A549 treated with AZD9567 at 1 μM for 4 hours (cell line): ENCODE measurements around the gene COL5A3. TPM values are rescaled to one million over a fixed set of nuclear protein-coding genes. Genes with fewer than 3 reads are reported as not detected.

Experiments
- total RNA-seq: library from RNA; stranded (reverse); fragments of 200-300 nt; extraction: Qiagen RNA extraction; gene quantifications from 5 replicates; pipeline ENCODE4 v1.2.3, GENCODE V29; 2022; ENCODE audit not compliant: insufficient read depth

The COL5A3 gene
- total RNA-seq, result 2.2 to 3.6 TPM (median 3.1 TPM) in 5 replicates

DNA sequence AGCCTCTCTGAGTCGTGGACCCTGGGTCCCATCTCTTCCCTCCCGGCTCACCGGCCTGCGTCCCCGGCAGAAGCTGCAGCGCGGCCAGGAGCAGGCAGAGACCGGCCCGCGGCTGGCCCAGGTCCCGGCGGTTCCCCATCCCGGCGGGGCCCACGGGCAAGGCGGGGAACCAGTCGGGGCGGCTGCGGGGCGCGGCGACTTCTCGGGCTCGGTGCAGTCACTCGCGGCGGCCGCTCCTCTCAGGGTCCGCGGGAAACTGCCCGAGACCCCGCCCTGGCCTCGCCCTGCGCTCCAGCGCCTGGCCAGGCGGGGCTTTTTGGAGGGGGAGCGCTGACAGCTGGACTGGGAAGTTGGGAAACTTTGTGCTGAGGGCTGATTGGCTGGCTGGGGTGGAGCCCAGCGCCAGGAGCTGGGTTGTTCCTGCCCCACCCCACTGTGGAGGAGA is at the start of gene COL5A3:
COL5A3 (minus strand) TSS at position 258 of the 445 bp plus-strand sequence; CDS start at position 139, 119 bp downstream.

DNA sequence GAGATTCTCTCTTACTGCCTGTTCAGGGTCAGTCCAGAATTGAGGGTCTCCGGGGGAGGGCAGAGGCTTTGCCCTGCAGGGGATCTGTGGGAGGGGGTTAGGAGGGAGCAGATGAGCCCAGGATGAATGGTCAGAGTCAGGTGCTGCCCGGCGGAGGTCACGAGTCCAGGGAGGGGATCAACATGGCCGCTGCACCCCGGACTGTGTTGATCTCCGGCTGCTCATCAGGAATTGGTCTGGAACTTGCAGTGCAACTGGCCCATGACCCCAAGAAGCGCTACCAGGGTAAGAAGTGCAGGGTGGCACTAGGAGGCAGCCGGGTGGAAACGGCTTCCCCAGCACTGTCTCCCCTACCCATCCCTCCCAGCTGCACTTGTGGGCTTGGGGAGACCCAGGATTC is 3.0 kb upstream of the COL5A3 start, which contains the start of gene RDH8:
RDH8 (plus strand) TSS at position 168 of the 400 bp plus-strand sequence; CDS start at position 183, 15 bp downstream.

DNA sequence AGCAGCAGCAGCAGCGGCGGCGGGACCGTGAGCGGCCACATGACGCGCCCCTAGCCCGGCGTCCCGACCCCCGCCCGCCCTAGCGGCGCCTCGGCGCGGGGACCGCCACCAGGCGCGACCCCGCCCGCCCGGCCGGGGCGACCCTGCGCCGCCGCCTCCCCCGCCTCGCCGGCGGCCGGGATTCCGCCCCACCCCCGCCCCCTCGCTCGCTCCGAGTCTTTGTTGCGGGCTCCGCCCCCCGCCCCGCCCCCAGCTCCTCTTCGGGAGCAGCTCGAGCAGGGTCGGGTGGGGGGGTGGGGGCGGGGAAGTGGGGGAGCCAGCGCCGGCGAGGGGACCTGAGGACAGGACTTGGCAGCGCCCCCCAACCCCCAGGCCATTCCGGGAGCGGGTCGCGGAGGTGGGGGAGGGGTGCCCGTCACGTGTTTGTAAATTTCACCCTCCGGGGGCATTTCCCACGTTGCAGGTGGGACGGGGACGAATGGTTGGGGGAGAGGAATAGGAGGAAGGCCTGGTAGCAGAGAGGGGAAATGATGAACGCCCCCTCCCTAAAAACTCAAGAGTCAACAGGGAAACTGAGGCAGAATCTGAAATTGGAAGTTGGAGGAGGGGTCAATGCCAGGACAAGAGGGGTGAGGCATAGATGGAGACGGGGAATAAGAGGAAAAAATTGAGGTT is 73.8 kb downstream of the COL5A3 start, which contains the start of gene OLFM2:
OLFM2 (minus strand) TSS at position 190 of the 675 bp plus-strand sequence; CDS start at position 41, 149 bp downstream.

Other genes starting within 250 kb of the COL5A3 start
- gene ZNF846, start 241.8 kb downstream of the COL5A3 start, total RNA-seq, result 0.86 to 1.6 TPM (median 1.3 TPM) in 4 of 5 replicates, not detected in the other
- gene FBXL12, start 191.4 kb downstream of the COL5A3 start, total RNA-seq, result 12.4 to 15.9 TPM (median 14.9 TPM) in 5 replicates
- 396 to 441 TPM (median 414 TPM) in 5 replicates for gene UBL5, start 182.6 kb downstream of the COL5A3 start, total RNA-seq
- 71.8 to 83.5 TPM (median 81.5 TPM) in 5 replicates for gene PIN1, start 175.2 kb downstream of the COL5A3 start, total RNA-seq
- gene OLFM2, start 74.0 kb downstream of the COL5A3 start, total RNA-seq, result 4.4 to 10.5 TPM (median 9.8 TPM) in 5 replicates
- 0.16 to 0.24 TPM (median 0.18 TPM) in 4 of 5 replicates, not detected in the other for gene RDH8, start 3.0 kb upstream of the COL5A3 start, total RNA-seq
- gene SHFL, start 75.8 kb upstream of the COL5A3 start, total RNA-seq, result 4.8 to 8.3 TPM (median 6.9 TPM) in 5 replicates
- 0.06 to 0.22 TPM (median 0.13 TPM) in 4 of 5 replicates, not detected in the other for gene ANGPTL6, start 92.2 kb upstream of the COL5A3 start, total RNA-seq
- 34.6 to 57.9 TPM (median 51.9 TPM) in 5 replicates for gene PPAN, start 95.9 kb upstream of the COL5A3 start, total RNA-seq
- 3.1 to 11.8 TPM (median 8.1 TPM) in 5 replicates for gene P2RY11, start 101.2 kb upstream of the COL5A3 start, total RNA-seq
- gene EIF3G, start 109.4 kb upstream of the COL5A3 start, total RNA-seq, result 160 to 183 TPM (median 169 TPM) in 5 replicates
- 62.9 to 71.3 TPM (median 69.5 TPM) in 5 replicates for gene DNMT1, start 184.4 kb upstream of the COL5A3 start, total RNA-seq
- gene S1PR2, start 220.8 kb upstream of the COL5A3 start, total RNA-seq, result 0.57 to 1.6 TPM (median 0.65 TPM) in 5 replicates
- gene MRPL4, start 241.7 kb upstream of the COL5A3 start, total RNA-seq, result 51.0 to 77.2 TPM (median 72.9 TPM) in 5 replicates